ENCODE measurements around the gene ATP1B3.
"Not testable (repeated sequence)": the region's sequence is repeated elsewhere in the genome, so short reads cannot be mapped to it uniquely, and the experiment has no call there.

GRCh38 chr3:141888548-141888947 lies 12.1 kb downstream of the ATP1B3 start:
- not testable (repeated sequence) for TF ChIP-seq CTCF (optimal IDR thresholded peaks at IDR 0.05 in 1 of 3, IDR thresholded peaks at IDR 0.05 in 1 of 3, conservative IDR thresholded peaks at IDR 0.05 in 1 of 3; ENCODE audit: extremely low read depth in 1 of 3, insufficient read depth in 2 of 3, low read length in 3 of 3); EZH2 (IDR thresholded peaks at IDR 0.05; ENCODE audit: low read length)

Measured in keratinocyte (primary cell).